NCI-H748 treated with DMSO at 0.1 percent for 48 hours (cell line): Measurements from ENCODE around the gene LASP1NB.
"Not testable (repeated sequence)": the region's sequence is repeated elsewhere in the genome, so short reads cannot be mapped to it uniquely, and the experiment has no call there.

Source experiments
- DNase-seq: peaks from one replicate; lab custom pipeline; 2025; lab: John Stamatoyannopoulos, UW

LASP1NB gene

DNA sequence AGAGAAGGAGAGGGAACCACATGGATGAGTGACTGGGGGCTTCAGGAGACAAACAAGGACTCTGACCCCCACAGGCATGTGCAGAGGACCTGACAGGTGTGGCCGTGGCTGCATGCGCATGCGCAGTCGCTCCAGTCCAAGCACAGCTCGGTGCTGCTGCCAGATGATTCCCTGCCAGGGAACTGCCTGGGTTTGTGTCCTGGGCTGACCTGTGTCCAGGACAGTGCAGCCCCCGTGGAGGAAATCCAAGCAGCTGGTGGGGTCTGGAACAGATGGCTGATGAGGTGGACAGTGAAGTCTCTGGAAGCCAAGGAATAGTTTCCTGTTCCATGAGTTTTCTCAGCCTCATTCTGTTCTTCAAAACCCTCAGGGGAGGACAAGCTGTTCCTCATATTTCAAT, 28.2 kb upstream of the LASP1NB start:
- DNase-seq, result no peak

DNA sequence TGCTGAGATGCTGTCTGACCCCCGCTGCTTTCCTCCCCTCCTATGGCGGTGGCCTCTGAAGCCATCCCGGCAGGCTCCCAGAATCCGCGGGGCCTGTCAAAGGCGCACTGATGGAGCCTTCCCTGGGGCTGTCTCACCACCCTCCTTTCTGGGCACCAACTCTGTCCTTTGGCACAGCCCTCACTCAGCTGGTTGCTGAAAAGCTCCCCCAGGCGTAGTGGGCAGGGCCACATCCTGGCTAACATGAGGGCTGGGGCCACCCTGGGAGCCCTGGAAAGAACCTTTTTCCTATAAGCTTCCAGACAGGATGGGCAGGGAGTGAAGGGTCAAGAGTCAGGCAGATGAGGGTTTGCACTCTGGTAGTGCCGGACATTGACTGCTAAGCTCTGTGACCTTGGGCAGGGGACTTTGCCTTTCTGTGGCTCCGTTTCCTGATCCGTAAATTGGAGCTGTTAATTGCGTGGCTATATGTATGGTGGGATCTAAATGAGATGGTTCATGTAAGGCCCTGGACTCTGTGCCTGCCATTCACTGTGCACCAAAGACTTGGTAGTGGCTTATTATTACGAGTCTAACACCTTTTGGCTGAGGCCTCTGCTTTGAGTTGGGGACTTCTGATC, 27.6 kb upstream of the LASP1NB start:
- no peak for DNase-seq

DNA sequence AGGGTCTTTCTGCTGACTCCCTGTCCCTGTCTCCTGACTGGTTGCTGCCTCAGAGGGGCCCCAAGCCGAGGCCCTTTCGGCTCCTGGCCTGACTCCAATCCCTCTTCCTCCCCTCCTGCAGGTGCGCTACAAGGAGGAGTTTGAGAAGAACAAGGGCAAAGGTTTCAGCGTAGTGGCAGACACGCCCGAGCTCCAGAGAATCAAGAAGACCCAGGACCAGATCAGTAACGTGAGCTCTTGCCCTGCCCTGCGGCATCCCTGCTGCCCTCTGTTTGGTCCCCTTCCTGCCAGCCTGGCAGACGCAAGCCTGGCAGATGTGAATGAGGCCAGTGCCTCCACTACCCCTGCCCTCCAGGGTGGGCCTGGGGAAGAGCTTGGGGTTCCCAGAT, 27.1 kb upstream of the LASP1NB start:
- DNase-seq, result no peak

- no peak for DNase-seq
Measured at GRCh38 chr17:38898812-38899348, 26.5 kb upstream of the LASP1NB start.

DNA sequence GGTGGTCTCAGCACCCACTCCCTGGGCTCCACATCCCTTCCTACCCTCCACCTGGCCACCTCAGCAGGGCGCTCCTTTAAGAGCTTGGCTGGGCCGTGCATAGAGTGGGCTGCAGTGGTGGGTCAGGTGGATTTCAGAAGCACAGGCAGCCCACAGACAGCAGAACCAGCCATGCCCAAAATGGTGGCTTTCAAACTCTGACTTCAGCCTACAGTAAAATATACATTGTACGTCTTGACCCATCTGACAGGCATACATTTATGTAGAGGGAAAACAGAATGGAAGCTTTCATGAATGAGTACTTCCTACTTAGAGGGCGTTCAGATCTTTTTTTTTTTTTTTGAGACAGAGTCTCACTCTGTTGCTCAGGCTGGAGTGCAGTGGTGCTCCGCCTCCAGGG, 26.0 kb upstream of the LASP1NB start:
- no peak for DNase-seq

DNA sequence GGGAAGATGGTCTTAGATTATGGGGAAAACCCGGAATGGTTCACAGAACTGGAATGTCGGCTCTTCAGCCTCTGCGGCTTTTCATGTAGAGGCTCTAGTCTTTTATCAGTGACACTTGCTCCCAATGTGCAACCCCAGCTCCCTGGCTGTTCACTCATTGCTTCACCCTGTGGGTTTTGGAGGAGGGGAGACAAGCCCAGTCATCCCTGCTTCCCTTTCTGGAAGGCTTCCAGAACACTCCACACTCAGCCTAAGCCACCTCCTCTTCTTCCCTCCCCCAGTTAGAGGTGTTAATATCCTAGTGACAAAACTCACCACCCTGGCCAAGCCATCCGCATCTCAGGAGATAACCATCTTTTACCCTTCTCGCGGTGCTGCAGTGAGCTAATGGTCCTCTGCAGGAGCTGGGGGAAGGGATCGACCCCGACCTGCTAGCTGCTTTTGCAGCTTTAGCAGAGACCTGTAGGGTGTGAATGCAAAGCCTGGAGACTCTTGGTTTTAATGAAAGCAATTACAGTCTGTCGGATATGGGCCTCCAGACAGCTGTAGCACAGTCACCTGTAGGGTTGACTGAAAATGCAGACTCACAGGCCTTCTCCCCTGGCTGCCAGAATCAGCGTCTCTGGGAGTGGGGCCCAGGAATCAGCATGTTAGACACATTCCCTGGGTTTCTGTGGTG, 24.3 kb upstream of the LASP1NB start:
- DNase-seq, result no peak

DNA sequence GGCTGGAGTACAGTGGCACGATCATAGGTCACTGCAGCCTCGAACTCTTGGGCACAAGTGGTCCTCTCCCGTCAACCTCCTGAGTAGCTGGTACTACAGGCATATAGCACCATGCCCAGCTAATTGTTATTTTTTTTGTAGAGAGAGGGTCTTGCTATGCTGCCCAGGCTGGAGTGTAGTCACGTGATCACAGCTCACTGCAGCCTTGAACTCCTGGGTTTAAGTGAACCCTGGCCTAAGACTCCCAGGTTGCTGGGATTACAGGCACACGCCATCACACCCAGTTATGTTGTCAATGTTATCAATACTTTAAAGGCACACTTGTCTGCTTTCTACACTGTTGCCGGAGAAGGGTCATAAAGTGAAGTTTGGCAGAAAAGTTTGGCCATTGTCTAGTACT, 22.0 kb upstream of the LASP1NB start:
- DNase-seq, result no peak

- DNase-seq, result no peak
Measured at GRCh38 chr17:38904892-38905291, 20.5 kb upstream of the LASP1NB start.

- no peak for DNase-seq
Measured at GRCh38 chr17:38905375-38905774, 20.0 kb upstream of the LASP1NB start.

DNA sequence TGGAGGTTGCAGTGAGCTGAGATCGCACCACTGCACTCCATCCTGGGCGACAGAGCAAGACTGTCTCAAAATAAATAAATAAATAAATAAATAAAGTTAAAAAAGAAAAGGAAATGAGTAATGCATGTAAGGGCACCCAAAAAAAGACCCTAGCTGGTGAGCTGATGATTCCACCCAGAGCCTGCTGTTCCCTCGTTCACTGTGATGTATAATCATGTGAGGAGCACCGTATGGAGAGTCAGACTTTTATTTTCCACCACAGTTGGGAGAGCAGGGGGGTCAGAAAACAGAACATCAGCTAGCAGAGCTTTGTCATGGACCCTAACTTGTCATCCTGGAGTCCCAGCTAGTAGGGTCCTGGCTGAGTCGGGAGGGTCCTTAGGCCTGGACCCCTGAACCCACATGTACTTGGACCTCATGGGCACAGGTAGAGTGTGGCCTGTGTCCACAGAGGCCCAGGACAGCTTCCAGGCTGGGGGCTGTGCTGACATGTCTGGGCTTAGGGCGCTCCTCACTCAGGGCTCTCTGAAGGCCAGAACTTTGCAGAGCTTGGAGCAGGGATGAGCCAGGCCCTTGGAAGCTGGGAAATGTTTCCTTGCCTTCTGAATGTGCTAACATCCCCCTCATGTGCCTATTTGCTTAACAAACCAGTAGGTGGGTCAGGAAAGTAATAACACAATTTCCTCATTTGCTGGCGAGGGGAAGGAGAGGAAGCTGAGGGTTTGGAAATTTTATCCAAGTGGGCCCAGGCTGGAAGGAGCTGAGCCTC, 18.8 kb upstream of the LASP1NB start:
- DNase-seq, result no peak

- no peak for DNase-seq
Measured at GRCh38 chr17:38907930-38908675, 17.3 kb upstream of the LASP1NB start.

- DNase-seq, result no peak
Measured at GRCh38 chr17:38908676-38909181, 16.7 kb upstream of the LASP1NB start.

GRCh38 chr17:38910325-38910724, 15.1 kb upstream of the LASP1NB start:
- no peak for DNase-seq

GRCh38 chr17:38911081-38911730, 14.2 kb upstream of the LASP1NB start:
- no peak for DNase-seq

GRCh38 chr17:38911731-38912081, 13.7 kb upstream of the LASP1NB start:
- DNase-seq, result not testable (repeated sequence)

DNA sequence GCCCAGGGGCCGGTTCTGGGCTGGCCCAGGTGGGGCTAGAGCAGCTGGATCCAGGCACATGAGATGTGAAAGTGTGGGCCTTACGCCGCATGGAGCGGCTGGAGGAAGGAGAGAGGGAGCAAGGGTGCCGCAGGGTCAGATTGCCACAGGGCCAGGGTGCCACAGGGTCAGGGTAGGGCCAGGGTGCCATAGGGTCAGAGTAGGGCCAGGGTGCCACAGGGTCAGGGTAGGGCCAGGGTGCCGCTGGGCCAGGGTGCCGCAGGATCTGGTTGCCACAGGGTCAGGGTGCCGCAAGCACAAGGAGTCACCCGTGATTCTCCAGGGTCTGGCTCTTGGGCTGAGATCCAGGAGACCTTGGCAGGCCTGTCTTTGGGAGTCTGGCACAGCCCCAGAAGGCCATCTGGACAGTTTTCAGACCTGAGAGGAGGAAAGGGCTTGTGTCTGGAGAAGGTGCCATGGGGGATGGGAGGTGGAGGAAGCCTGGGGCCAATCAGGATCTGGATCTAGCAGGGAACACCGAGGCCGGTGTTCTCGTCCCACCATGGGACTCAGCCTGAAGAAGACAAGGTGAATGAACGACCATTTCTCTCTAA, 13.1 kb upstream of the LASP1NB start:
- no peak for DNase-seq

GRCh38 chr17:38914741-38915638, 10.4 kb upstream of the LASP1NB start:
- DNase-seq, result no peak

DNA sequence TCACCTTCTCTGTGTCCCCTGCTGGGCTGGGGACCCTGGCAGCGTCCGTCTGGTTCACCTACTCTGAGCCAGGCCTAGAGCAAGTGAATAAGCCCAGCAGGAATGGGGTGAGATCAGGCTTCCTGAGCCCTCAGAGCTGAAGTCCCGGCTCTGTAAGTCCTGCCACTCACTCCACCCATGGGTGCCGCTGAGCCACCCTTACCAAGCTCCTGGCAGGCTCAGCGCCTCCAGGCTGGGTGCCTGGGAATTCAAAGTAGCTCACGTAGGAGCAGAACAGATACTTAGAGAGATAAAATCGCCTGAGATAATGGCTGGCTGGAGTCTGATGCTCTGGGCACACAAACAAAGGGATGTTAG, 9.8 kb upstream of the LASP1NB start:
- no peak for DNase-seq

- no peak for DNase-seq
Measured at GRCh38 chr17:38916771-38917170, 8.6 kb upstream of the LASP1NB start.

DNA sequence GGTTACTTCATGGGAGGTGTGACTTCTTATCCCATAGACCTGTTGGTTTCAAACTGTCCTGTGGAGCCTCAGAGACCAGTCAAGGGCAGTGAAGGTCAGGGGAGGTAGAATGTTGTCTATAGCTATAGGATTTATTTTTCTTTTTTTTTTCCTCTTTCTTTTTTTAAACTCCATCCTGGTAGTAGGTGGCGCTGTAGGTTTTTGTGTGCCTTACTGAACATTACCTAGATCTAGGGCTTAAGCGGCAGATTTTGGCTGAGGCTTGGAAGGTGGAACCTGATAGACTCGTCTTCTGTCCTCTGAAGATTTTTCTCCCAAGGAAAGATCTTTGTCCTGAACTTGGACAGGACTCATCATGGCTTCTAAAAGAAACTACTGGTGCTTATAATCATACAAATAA, 8.2 kb upstream of the LASP1NB start:
- DNase-seq, result no peak
